Erythroblast (primary cell): ENCODE data around the gene MAD1L1.

ENCODE experiments used
- GATA1 ChIP-seq: IDR thresholded peaks from 2 replicates; pipeline ENCODE4 v1.6.1; 2011; ENCODE audit warnings: low read depth, mild to moderate bottlenecking, control low read depth, low read length, moderate library complexity
- POLR2A ChIP-seq: IDR thresholded peaks from 2 replicates; pipeline ENCODE4 v1.6.1; 2011; ENCODE audit warnings: mild to moderate bottlenecking, low read length

DNA sequence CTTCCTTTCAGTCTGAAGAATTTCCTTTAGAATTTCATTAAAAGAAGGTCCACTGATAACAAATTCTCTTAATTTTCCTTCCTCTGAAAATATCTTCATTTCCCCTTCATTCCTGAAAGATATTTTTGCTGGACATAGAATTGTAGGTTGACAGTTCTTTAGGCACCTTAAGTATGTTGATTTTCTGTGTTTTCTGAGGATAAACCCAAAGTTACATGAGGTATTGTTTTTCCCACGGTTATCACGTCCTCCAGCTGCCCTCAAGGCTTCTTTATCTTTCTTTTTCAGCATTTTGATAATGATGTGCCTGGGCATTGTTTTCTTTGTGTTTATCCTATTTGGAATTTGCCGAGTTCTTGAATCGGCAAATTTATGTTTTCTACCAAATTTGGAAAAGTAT lies 457.4 kb downstream of the MAD1L1 start:
- TF ChIP-seq POLR2A (no peak), GATA1 (no peak)
